ENCODE results near the gene AK9. TPM values are rescaled to one million over a fixed set of nuclear protein-coding genes. Genes with fewer than 3 reads are reported as not detected.
A peak's percentile ranks its signal among the peaks of the same experiment; 100 is the strongest.

AK9 gene
- total RNA-seq, 2 experiments from 2014 or later: 8.0 to 8.2 TPM

DNA sequence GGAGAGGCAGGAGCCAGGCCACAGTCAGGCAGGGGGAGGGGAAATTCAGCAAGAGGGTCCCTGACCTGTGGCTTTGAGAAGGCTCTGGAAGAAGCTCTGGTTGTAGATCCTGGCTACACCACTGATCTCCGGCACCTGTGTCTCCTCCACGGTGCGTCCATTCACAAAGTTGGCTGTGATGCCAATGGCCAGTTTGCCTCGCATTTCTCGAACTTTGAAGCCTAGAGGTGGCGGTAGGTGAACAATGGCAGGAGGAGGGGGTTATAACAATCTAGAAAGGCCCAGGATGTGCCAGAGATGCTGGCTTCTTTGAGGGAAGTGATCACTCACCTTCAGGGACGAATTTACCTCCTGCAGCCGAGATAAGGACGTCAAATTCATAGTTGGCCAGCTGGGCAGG, 238.8 kb downstream of the AK9 start:
- H3K36me3 Mint-ChIP-seq: peaks cover 17% of the 10 kb centered on the region
- peak overlapping the region; percentile 20 for H3K27ac Mint-ChIP-seq
- H3K27me3 Mint-ChIP-seq: no peaks in the 10 kb centered on the region
- H3K9me3 Mint-ChIP-seq: no peaks in the 10 kb centered on the region
- H3K4me1 Mint-ChIP-seq: peaks cover 44% of the 10 kb centered on the region
- no peak overlapping the region for H3K4me3 Mint-ChIP-seq
- POLR2A ChIA-PET: interaction anchor here (1.1 to 5.8 kb wide), 3 partner anchors 11 to 69 kb away, joined by 7 to 35 read pairs (median 14); partner anchors contain the start of genes CD164, PPIL6 and SMPD2
- no peak for ATAC-seq (ENCODE audit: low read depth)
- no peak for DNase-seq

DNA sequence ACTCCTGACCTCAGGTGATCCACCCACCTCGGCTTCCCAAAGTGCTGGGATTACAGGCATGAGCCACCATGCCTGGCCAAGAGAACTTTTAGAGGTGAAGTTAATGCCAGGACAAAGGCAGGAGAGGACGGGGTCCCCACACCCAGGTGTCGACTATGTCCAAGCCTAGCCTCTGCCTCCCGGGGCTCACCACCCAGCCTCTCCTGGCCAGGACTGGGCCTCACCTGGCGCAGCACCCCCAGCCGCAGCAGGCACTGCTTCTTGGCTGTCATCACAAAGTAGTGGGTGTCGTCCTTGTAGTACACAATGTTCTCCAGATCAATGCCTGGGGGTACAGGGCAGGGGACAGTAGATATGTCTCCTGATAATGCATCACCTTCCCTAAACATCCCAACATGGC, 239.6 kb downstream of the AK9 start:
- POLR2A ChIA-PET: interaction anchor here (1.1 to 5.8 kb wide), 4 partner anchors 10 to 69 kb away, joined by 7 to 35 read pairs (median 16); partner anchors contain the start of genes CD164, PPIL6 and SMPD2
- Mint-ChIP-seq H3K36me3 (peaks cover 20% of the 10 kb centered on the region), H3K9me3 (no peaks in the 10 kb centered on the region), H3K4me1 (peaks cover 39% of the 10 kb centered on the region), H3K27me3 (no peaks in the 10 kb centered on the region), H3K27ac (no peak overlapping the region), H3K4me3 (no peak overlapping the region)
- ATAC-seq (ENCODE audit: low read depth) (no peak), DNase-seq (no peak)

DNA sequence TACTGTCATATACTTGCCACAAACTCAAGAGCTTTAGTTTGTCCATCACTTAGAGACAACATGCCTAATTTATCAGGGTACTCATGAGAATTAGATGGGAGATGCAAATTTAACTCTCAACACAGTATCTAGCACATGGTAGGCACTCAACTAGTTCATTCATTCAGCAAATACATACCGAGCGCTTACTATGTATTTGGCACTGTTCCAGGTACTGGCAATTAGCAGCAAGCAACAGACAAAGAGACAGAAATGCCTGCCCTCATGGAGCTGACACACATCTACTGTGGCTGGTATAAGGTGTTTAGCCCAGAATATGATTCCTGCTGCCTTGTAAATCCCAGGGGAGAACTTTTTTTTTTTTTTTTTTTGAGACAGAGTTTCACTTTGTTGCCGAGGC, 240.2 kb downstream of the AK9 start:
- no peak for DNase-seq
- Mint-ChIP-seq H3K36me3 (peaks cover 21% of the 10 kb centered on the region), H3K27ac (peak overlapping the region; percentile 5), H3K4me3 (no peak overlapping the region), H3K4me1 (peaks cover 37% of the 10 kb centered on the region), H3K27me3 (no peaks in the 10 kb centered on the region), H3K9me3 (no peaks in the 10 kb centered on the region)
- POLR2A ChIA-PET: interaction anchor here (1.0 to 5.8 kb wide), 4 partner anchors 10 to 68 kb away, joined by 3 to 35 read pairs (median 12); partner anchors contain the start of genes CD164, PPIL6, SMPD2 and ZBTB24
- ATAC-seq (ENCODE audit: low read depth): no peak

DNA sequence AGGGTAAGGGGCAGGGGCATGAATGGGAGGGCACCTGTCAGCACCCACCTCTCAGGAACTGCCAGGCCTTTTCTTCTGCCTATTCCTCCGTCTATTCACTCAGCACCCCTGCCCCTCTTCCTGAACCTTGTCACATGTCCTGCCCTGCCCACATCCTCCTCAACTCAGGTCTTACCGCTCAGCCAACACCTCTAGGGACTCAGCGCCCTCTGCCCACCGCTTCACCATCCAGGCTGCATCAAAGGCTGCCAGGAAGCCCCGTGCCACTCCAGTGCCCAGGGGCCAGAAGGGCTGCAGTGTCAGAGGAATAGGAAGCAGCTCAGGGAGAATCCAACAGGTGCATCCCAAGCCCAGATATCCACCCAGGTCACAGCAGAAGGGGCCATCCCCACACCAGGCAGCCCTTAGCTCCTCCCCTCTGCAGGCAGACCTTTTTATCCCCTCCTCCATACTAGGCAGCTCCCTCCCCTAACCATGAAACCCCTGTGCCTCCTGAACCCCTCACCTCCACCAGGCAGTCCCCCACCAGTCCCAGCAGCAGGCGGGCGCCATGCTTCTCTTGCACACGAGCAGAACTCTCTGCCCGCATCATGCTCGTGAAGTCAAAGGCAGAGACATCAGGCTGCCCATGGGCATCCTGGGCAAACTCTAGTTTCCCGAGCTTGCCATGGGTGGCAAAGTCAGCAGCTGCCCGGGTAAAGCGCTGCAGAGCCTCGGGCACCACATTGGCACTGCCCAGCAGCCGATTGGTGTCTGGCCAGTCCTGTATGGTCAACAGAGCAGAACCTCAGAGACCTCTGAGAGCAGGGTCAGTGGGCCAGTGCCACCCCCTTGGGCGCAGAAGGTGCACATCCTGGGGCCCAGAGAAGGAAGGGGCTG, 241.0 kb downstream of the AK9 start:
- H3K4me3 Mint-ChIP-seq: peak overlapping the region; percentile 69
- DNase-seq: peak; percentile 67

DNA sequence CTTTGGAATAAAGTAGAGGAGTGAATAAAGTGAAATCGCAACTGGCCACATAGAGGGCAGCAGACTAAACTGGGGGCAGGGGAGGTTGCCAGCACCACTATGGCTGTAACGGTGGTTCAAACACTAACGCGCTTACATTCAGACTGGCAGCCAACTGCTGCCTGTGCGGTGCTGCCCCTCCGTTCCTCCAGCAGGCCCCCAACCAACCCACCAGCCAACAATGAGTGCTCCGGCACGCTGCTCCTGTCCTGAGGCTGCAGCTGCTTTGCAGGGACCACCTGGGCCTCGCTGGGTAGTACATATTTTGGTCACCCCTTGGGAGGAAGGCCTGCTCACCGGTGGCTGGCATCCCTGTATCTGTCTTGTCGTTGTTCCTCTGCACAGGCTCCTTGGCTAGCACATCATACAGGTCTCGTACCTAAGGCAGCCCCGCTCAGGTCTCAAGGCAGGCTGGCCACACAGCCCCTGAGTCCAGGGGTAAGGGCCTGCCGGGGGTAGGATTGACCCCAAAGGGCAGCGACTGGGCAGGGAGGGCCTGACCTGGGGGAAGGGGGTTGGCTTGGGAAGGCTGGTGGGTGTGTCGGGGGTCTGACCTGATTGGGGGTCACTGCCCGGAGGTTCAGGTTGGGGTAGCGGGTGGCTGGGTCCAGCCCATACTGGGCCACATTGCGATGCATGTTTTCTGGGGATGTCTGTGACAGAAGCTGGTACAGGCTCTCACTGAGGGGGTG, 241.8 kb downstream of the AK9 start:
- H3K9me3 Mint-ChIP-seq: no peaks in the 10 kb centered on the region
- H3K4me3 Mint-ChIP-seq: peak overlapping the region; percentile 69
- DNase-seq (no peak), ATAC-seq (ENCODE audit: low read depth) (no peak)
- H3K27ac Mint-ChIP-seq: peak overlapping the region; percentile 79
- POLR2A ChIA-PET: interaction anchor here (0.6 to 5.8 kb wide), 6 partner anchors 8 to 67 kb away, joined by 3 to 35 read pairs (median 6); partner anchors contain the start of genes CD164, PPIL6, SMPD2 and ZBTB24
- no peaks in the 10 kb centered on the region for H3K27me3 Mint-ChIP-seq
- peaks cover 33% of the 10 kb centered on the region for H3K4me1 Mint-ChIP-seq
- H3K36me3 Mint-ChIP-seq: peaks cover 25% of the 10 kb centered on the region

More for the DNA sequence above, 241.0 kb downstream of the AK9 start:
- POLR2A ChIA-PET: interaction anchor here (0.9 to 5.8 kb wide), 6 partner anchors 9 to 67 kb away, joined by 3 to 35 read pairs (median 6); partner anchors contain the start of genes CD164, PPIL6, SMPD2 and ZBTB24
- H3K4me1 Mint-ChIP-seq: peaks cover 37% of the 10 kb centered on the region
- H3K36me3 Mint-ChIP-seq: peaks cover 26% of the 10 kb centered on the region
- H3K9me3 Mint-ChIP-seq: no peaks in the 10 kb centered on the region
- ATAC-seq (ENCODE audit: low read depth): peak; percentile 75
- H3K27me3 Mint-ChIP-seq: no peaks in the 10 kb centered on the region
- peak overlapping the region; percentile 79 for H3K27ac Mint-ChIP-seq

DNA sequence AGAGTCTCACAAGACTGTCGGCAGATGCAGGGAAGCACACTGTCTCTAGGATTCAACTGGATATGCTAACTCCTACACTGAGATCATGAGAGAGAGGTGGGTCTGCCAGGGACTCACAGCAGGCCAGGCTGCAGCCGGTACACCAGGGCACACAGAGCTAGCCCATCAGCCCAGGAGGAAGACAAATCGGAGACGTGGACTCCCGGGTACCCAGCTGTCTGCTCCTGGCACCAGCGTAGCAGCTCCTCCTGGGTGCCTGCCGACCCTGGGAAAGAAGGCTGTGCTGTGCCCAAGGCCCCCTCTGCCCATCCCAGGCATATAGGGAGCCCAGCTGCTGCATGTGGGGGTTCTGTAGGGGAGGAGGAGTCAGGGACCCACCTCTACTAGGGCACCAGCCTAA, 242.4 kb downstream of the AK9 start:
- no peaks in the 10 kb centered on the region for H3K9me3 Mint-ChIP-seq
- POLR2A ChIA-PET: interaction anchor here (0.6 to 5.8 kb wide), 2 partner anchors 43 to 66 kb away, joined by 3 to 35 read pairs; partner anchors contain the start of gene CD164
- ATAC-seq (ENCODE audit: low read depth): no peak
- H3K4me1 Mint-ChIP-seq: peaks cover 29% of the 10 kb centered on the region
- peak overlapping the region; percentile 72 for H3K27ac Mint-ChIP-seq
- no peaks in the 10 kb centered on the region for H3K27me3 Mint-ChIP-seq
- DNase-seq: no peak
- peaks cover 25% of the 10 kb centered on the region for H3K36me3 Mint-ChIP-seq
- H3K4me3 Mint-ChIP-seq: no peak overlapping the region

DNA sequence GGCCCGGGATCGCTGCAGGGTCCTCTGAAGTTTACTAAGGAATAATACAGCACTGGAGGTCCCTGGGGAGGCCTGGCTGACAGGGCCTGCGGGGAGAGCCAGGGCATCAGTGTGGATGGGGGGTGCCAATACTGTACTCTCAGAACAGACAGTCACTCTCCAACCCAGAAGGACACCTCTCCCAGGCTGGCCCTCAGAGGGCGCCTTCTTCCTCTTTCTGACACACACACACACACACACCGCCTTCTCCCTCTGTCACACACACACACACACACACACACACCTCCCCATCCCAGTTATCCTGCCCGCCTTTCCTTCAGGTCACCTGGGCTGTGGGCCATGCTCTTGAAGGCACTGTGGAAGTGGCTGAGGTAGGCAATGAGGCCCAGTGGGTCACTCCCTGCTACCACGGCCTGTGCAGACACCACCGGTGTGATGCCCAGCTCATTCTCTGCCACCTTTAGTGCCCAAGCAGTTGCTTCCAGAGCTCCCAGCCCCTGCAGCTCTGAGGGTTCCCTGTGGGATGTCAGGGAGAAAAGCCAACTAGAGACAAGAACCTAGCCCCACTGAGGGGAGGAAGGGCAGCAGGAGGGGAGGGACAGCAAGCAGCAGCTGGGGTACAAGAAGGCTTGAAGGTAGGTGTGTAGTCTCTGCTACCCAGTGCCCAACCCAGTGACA, 243.0 kb downstream of the AK9 start:
- DNase-seq: no peak
- Mint-ChIP-seq H3K27ac (peak overlapping the region; percentile 72), H3K4me3 (no peak overlapping the region), H3K4me1 (peaks cover 30% of the 10 kb centered on the region), H3K36me3 (peaks cover 25% of the 10 kb centered on the region), H3K9me3 (no peaks in the 10 kb centered on the region), H3K27me3 (no peaks in the 10 kb centered on the region)
- ATAC-seq (ENCODE audit: low read depth): no peak
- POLR2A ChIA-PET: interaction anchor here (1.0 to 5.8 kb wide), 3 partner anchors 22 to 65 kb away, joined by 3 to 35 read pairs (median 3); partner anchors contain the start of genes CD164 and ZBTB24

DNA sequence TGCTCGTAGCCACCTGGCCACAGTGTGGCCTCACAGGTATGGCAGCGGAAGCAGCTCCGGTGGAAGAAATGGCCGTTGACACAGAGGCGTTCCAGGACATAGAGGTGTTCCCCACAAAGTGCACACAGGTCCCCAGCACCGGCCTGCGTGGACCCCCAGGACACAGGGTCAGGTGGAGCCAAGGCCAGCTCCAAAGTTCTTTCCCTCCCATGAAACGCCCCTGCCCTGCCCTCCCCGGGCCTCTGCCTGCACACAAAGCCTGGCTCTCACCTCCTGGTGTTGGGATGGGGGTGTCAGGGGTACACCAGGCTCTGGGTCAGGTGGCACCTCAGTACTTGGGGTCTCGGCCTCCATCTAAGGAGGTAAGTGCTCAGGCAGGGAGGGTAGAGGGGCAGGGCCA, 243.9 kb downstream of the AK9 start:
- peaks cover 30% of the 10 kb centered on the region for H3K36me3 Mint-ChIP-seq

DNA sequence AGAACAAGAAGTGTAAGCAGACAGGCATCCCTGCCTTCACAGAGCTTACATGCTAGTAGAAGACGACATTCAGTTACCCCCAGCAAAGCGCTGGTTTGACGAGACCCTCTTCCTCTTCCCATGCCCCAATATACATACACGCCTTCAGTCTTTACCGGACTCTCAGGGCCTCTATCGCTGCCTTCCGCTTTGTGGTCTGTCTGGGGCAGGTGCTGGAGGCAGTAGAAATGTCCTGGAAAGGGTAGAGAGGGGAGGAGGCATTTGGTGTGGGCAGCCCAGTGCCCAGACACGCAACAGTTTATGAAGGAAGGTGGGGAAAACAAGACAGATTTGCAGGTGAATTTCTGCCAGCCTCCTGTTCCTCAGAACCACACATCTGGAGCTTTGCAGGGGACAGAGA, 244.5 kb downstream of the AK9 start:
- Mint-ChIP-seq H3K4me3 (no peak overlapping the region), H3K27me3 (no peaks in the 10 kb centered on the region), H3K9me3 (no peaks in the 10 kb centered on the region), H3K4me1 (peaks cover 32% of the 10 kb centered on the region), H3K27ac (no peak overlapping the region), H3K36me3 (peaks cover 27% of the 10 kb centered on the region)
- DNase-seq: no peak
- POLR2A ChIA-PET: interaction anchor here (1.0 to 2.1 kb wide), 3 partner anchors 9 to 64 kb away, joined by 3 to 5 read pairs (median 4); partner anchors contain the start of gene MICAL1
- no peak for ATAC-seq (ENCODE audit: low read depth)

More for the DNA sequence above, 243.9 kb downstream of the AK9 start:
- H3K9me3 Mint-ChIP-seq: no peaks in the 10 kb centered on the region
- ATAC-seq (ENCODE audit: low read depth) (no peak), DNase-seq (no peak)
- H3K4me1 Mint-ChIP-seq: peaks cover 33% of the 10 kb centered on the region
- no peaks in the 10 kb centered on the region for H3K27me3 Mint-ChIP-seq
- H3K4me3 Mint-ChIP-seq: no peak overlapping the region
- no peak overlapping the region for H3K27ac Mint-ChIP-seq
- POLR2A ChIA-PET: interaction anchor here (1.0 to 2.1 kb wide), 4 partner anchors 8 to 64 kb away, joined by 3 to 5 read pairs (median 4); partner anchors contain the start of genes MICAL1 and ZBTB24

DNA sequence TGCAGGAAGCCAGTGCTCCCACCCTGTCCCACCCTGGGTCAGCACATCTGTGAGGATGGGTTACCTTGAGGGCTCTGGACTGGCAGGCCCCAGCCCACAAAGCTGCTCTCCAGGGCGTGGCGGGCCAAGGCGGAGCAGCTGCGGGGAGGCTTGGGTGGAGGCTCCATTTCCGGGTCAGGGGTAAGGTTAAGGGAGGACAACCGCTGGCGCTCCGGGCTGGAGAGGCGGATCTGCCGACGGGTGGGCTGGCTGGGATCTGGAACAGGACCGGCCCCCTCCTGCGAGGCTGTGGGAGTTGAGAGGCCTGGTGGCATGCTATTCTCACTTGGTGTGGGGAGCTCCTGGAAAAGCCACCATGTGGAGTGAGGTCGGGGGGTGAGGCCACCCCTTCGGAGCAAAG, 244.9 kb downstream of the AK9 start:
- POLR2A ChIA-PET: interaction anchor here (1.0 to 2.1 kb wide), 2 partner anchors 9 to 13 kb away, joined by 3 to 5 read pairs; partner anchors contain the start of gene MICAL1
- no peak for DNase-seq
- no peak overlapping the region for H3K27ac Mint-ChIP-seq
- H3K4me1 Mint-ChIP-seq: peaks cover 35% of the 10 kb centered on the region
- H3K36me3 Mint-ChIP-seq: peaks cover 26% of the 10 kb centered on the region
- no peak overlapping the region for H3K4me3 Mint-ChIP-seq
- ATAC-seq (ENCODE audit: low read depth): no peak
- H3K9me3 Mint-ChIP-seq: no peaks in the 10 kb centered on the region
- no peaks in the 10 kb centered on the region for H3K27me3 Mint-ChIP-seq

DNA sequence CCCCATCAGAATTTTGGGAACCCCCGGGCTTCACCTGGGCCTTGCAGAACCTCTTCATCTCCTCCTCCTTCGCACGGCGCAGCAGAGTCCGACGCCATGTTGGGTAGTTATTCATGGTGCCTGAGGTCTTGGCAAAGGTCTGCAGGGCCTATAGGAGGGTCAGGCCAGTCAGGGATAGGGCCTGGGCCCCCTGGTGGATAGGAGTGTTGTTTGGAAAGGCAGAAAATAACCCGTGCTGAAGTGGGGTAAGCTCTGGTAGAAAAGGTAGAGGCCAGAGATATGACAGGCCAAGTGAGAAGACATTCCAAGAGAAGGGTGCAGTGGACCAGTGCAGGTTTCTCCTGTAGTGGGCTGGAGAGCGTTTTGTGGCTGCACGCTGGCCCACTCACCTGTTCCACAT, 245.6 kb downstream of the AK9 start:
- DNase-seq: no peak
- Mint-ChIP-seq H3K27me3 (no peaks in the 10 kb centered on the region), H3K4me3 (no peak overlapping the region), H3K4me1 (peaks cover 31% of the 10 kb centered on the region), H3K36me3 (peaks cover 22% of the 10 kb centered on the region), H3K9me3 (no peaks in the 10 kb centered on the region), H3K27ac (peak overlapping the region; percentile 27)
- POLR2A ChIA-PET: interaction anchor here (0.5 to 5.7 kb wide), 3 partner anchors 10 to 33 kb away, joined by 3 to 84 read pairs (median 5); partner anchors contain the start of gene MICAL1
- no peak for ATAC-seq (ENCODE audit: low read depth)

DNA sequence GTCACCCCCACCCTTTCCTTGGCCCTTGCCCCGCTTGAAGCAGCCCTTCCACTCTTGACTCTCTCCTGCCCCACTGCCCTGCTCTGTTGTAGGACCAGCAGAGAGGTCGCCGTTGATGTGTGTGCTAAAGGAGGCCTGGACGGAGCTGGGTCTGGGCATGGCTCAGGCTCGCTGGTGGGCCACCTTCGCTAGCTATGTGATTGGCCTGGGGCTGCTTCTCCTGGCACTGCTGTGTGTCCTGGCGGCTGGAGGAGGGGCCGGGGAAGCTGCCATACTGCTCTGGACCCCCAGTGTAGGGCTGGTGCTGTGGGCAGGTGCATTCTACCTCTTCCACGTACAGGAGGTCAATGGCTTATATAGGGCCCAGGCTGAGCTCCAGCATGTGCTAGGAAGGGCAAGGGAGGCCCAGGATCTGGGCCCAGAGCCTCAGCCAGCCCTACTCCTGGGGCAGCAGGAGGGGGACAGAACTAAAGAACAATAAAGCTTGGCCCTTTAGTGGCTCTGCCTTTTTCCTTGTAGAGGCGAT, 247.5 kb downstream of the AK9 start:
- H3K36me3 Mint-ChIP-seq: peaks cover 18% of the 10 kb centered on the region
- H3K27ac Mint-ChIP-seq: no peak overlapping the region
- DNase-seq (no peak), ATAC-seq (ENCODE audit: low read depth) (no peak)
- no peak overlapping the region for H3K4me3 Mint-ChIP-seq
- POLR2A ChIA-PET: interaction anchor here (1.6 to 5.7 kb wide), 3 partner anchors 12 to 61 kb away, joined by 5 to 84 read pairs (median 63); partner anchors contain the start of genes CD164 and MICAL1
- H3K4me1 Mint-ChIP-seq: peaks cover 20% of the 10 kb centered on the region
- H3K27me3 Mint-ChIP-seq: no peaks in the 10 kb centered on the region
- H3K9me3 Mint-ChIP-seq: no peaks in the 10 kb centered on the region

Measured in activated naive CD8-positive, alpha-beta T cell treated with anti-CD3 and anti-CD28 coated beads, Interleukin-2, amount 10 ng/mL, durations not matched to agents 7 days and 5 days (primary cell).